SK-N-SH (cell line): Measurements from ENCODE around the gene LYRM4. TPM values are rescaled to one million over a fixed set of nuclear protein-coding genes. Genes with fewer than 3 reads are reported as not detected.
A peak's percentile ranks its signal among the peaks of the same experiment; 100 is the strongest.

ENCODE experiments used
- CTCF ChIA-PET: fragments of 300-600, 350-600 bp; formaldehyde crosslinking; extraction: SDS; loops from one replicate; lab custom pipeline; 2021; lab: Yijun Ruan, JAX
- POLR2A ChIA-PET: fragments of 350-600 bp; sonication (Branson Sonifier 250); formaldehyde crosslinking; extraction: SDS; loops from one replicate; lab custom pipeline; 2020; ENCODE audit warnings: antibody characterized with exemption, inconsistent platforms; lab: Yijun Ruan, JAX
- DNase-seq: peaks from one replicate; pipeline ENCODE4 v3.0.0; 2012
- H2AFZ ChIP-seq: fragments of 200-600 bp; sonication (generic); 2 replicates; pipeline ENCODE4 v1.8.1; 2016; ENCODE audit warnings: antibody characterized with exemption, mild to moderate bottlenecking, low read depth
- H3F3A ChIP-seq: fragments of 200-600 bp; sonication (generic); replicated peaks from 2 replicates; pipeline ENCODE3; 2016; ENCODE audit warnings: antibody characterized with exemption, mild to moderate bottlenecking; ENCODE audit not compliant: insufficient read depth
- H3K27ac ChIP-seq, 2 experiments: fragments of 200-500 bp in 1 of 2; fragments of 200-600 bp in 1 of 2; sonication (Bioruptor generic) in 1 of 2; sonication (generic), shearing (Covaris generic) in 1 of 2; 2 replicates each; pipeline versions ENCODE4 v1.5.1 to v1.6.1; 2014 to 2016; ENCODE audit warnings: low read depth in 2 of 2, inconsistent platforms in 1 of 2, low read length in 1 of 2, mild to moderate bottlenecking in 1 of 2, mixed read lengths in 1 of 2
- H3K27me3 ChIP-seq: fragments of 200-600 bp; sonication (generic), shearing (Covaris generic); 2 replicates; pipeline ENCODE4 v1.6.1; 2016; ENCODE audit warnings: mixed run types; ENCODE audit not compliant: insufficient read depth
- H3K36me3 ChIP-seq, 2 experiments: fragments of 200-500 bp in 1 of 2; fragments of 200-600 bp in 1 of 2; sonication (Bioruptor generic) in 1 of 2; sonication (generic) in 1 of 2; replicated peaks in 1 of 2; 2 replicates each; pipeline versions ENCODE3 to v1.5.1; 2014 to 2016; ENCODE audit warnings: low read length in 1 of 2, mild to moderate bottlenecking in 1 of 2; ENCODE audit not compliant: insufficient read depth in 2 of 2, control insufficient read depth in 1 of 2
- H3K4me1 ChIP-seq, 2 experiments: fragments of 200-500 bp in 1 of 2; fragments of 200-600 bp in 1 of 2; sonication (Bioruptor generic) in 1 of 2; sonication (generic), shearing (Covaris generic) in 1 of 2; 2 replicates each; pipeline versions ENCODE4 v1.5.1 to v1.6.1; 2014 to 2016; ENCODE audit warnings: low read depth in 1 of 2, low read length in 1 of 2, mixed run types in 1 of 2; ENCODE audit not compliant: insufficient read depth in 2 of 2, control insufficient read depth in 1 of 2
- H3K4me2 ChIP-seq: fragments of 200-600 bp; sonication (generic), shearing (Covaris generic); 2 replicates; pipeline ENCODE4 v1.6.1; 2017; ENCODE audit warnings: mixed run types
- H3K4me3 ChIP-seq, 2 experiments: fragments of 200-500 bp in 1 of 2; fragments of 200-600 bp in 1 of 2; sonication (Bioruptor generic) in 1 of 2; sonication (generic), shearing (Covaris generic) in 1 of 2; 2 replicates each; pipeline versions ENCODE4 v1.5.1 to v1.8.1; 2014 to 2016; ENCODE audit warnings: low read depth in 2 of 2, inconsistent platforms in 1 of 2, low read length in 1 of 2, mild to moderate bottlenecking in 1 of 2, mixed read lengths in 1 of 2, moderate library complexity in 1 of 2
- H3K79me2 ChIP-seq: fragments of 200-600 bp; sonication (generic); 2 replicates; pipeline ENCODE4 v1.8.1; 2017; ENCODE audit warnings: mild to moderate bottlenecking; ENCODE audit not compliant: insufficient read depth
- H3K9ac ChIP-seq: fragments of 200-600 bp; sonication (generic); 2 replicates; pipeline ENCODE4 v1.6.1; 2017; ENCODE audit warnings: mixed run types
- H3K9me2 ChIP-seq: fragments of 200-600 bp; sonication (generic); 2 replicates; pipeline ENCODE4 v1.6.1; 2017; ENCODE audit warnings: mixed run types
- H3K9me3 ChIP-seq: fragments of 200-600 bp; sonication (generic); 2 replicates; pipeline ENCODE4 v1.6.1; 2017; ENCODE audit warnings: mixed run types, mild to moderate bottlenecking, moderate library complexity
- H4K20me1 ChIP-seq: fragments of 200-600 bp; sonication (generic); 2 replicates; pipeline ENCODE4 v1.6.1; 2017; ENCODE audit warnings: mild to moderate bottlenecking, mixed run types; ENCODE audit not compliant: insufficient read depth
- CHD2 ChIP-seq: fragments of 150-350 bp; IDR thresholded peaks from 2 replicates; pipeline ENCODE4 v1.6.1; 2018; ENCODE audit warnings: low read length; ENCODE audit not compliant: partially characterized antibody
- CTCF ChIP-seq: fragments of 200-600 bp; sonication (generic); IDR thresholded peaks from 2 replicates; pipeline ENCODE4 v1.6.1; 2017; ENCODE audit warnings: antibody characterized with exemption, mild to moderate bottlenecking, moderate library complexity
- ELF1 ChIP-seq: IDR thresholded peaks from 2 replicates; pipeline ENCODE4 v1.4.0; 2012
- FOSL2 ChIP-seq: IDR thresholded peaks from 2 replicates; pipeline ENCODE4 v1.4.0; 2012; ENCODE audit warnings: low read depth, mild to moderate bottlenecking, moderate library complexity, borderline replicate concordance
- IRF3 ChIP-seq: fragments of 150-350 bp; IDR thresholded peaks from 2 replicates; pipeline ENCODE4 v1.6.1; 2016; ENCODE audit warnings: mild to moderate bottlenecking, low read depth, low read length
- JUND ChIP-seq: IDR thresholded peaks from 2 replicates; pipeline ENCODE4 v1.4.0; 2012
- MAX ChIP-seq: IDR thresholded peaks from 2 replicates; pipeline ENCODE4 v1.4.0; 2012; ENCODE audit warnings: low read depth
- MEF2A ChIP-seq: IDR thresholded peaks from 2 replicates; pipeline ENCODE4 v1.4.0; 2012; ENCODE audit warnings: low read depth, borderline replicate concordance
- PBX3 ChIP-seq: IDR thresholded peaks from 2 replicates; pipeline ENCODE4; 2012
- RAD21 ChIP-seq: IDR thresholded peaks from 2 replicates; pipeline ENCODE4 v1.6.1; 2012; ENCODE audit warnings: mild to moderate bottlenecking, low read length
- RCOR1 ChIP-seq: fragments of 150-350 bp; IDR thresholded peaks from 2 replicates; pipeline ENCODE4 v1.6.1; 2017; ENCODE audit warnings: antibody characterized with exemption, low read length
- REST ChIP-seq: IDR thresholded peaks from 2 replicates; pipeline ENCODE4 v1.6.1; 2012; ENCODE audit warnings: mild to moderate bottlenecking, low read depth, low read length, moderate library complexity
- USF1 ChIP-seq: IDR thresholded peaks from 2 replicates; pipeline ENCODE4 v1.4.0; 2012; ENCODE audit warnings: low read depth, borderline replicate concordance
- YY1 ChIP-seq: IDR thresholded peaks from 2 replicates; pipeline ENCODE4 v1.4.0; 2012; ENCODE audit warnings: low read depth, mild to moderate bottlenecking
- WGBS: methylation state at CpG from one replicate; pipeline ENCODE4 v1.1.6; 2017; ENCODE audit warnings: low lambda C conversion rate; 5-methylcytosine and 5-hydroxymethylcytosine counted together
- polyA plus RNA-seq, 3 experiments: library from polyadenylated mRNA; depleted of rRNA; stranded (reverse); fragments of >200 nt; gene quantifications; 2 replicates each; pipeline ENCODE4 v1.2.3, GENCODE V29; 2012

The LYRM4 gene
- polyA plus RNA-seq, 1 of the 3 experiments (the other 2 are of a cell fraction): 37.2 TPM

GRCh38 chr6:5135788-5136376 lies 124.9 kb downstream of the LYRM4 start (continued):
- TF ChIP-seq JUND (no peak), RAD21 (peak; percentile 41; the same call in 1 of the 2 replicates), PBX3 (no peak), MEF2A (no peak), RCOR1 (no peak)

- Histone ChIP-seq H3K9ac (no peak overlapping the region), H2AFZ (no peak overlapping the region), H3K36me3 (no peaks in the 10 kb centered on the region), H4K20me1 (no peaks in the 10 kb centered on the region), H3K4me3 (no peak overlapping the region), H3F3A (no peaks in the 10 kb centered on the region), H3K9me2 (no peaks in the 10 kb centered on the region), H3K79me2 (no peaks in the 10 kb centered on the region)
- 94% methylated on average over 2 of the region's 2 CpGs for WGBS
- TF ChIP-seq MEF2A: no peak
- TF ChIP-seq REST: no peak
- TF ChIP-seq FOSL2: no peak
- TF ChIP-seq CTCF: no peak
- TF ChIP-seq MAX: no peak
- no peak for TF ChIP-seq CHD2
- TF ChIP-seq YY1: no peak
- no peak for TF ChIP-seq IRF3
- TF ChIP-seq USF1: no peak
- TF ChIP-seq ELF1: no peak
- TF ChIP-seq, all 33 proteins: peak for 0
- H3K27me3 ChIP-seq: no peaks in the 10 kb centered on the region
- H3K9me3 ChIP-seq: no peaks in the 10 kb centered on the region
- no peak overlapping the region for H3K27ac ChIP-seq
- H3K4me2 ChIP-seq: no peak overlapping the region
- ChIA-PET CTCF (interaction anchor here (0.6 to 0.9 kb wide), 2 partner anchors 10 to 1362 kb away, joined by 3 read pairs; no protein-coding TSS in a partner anchor), POLR2A (no interaction called here)
- DNase-seq: no peak
- H3K4me1 ChIP-seq: peaks cover 0 to 4% of the 10 kb centered on the region in 2 experiments; a peak in 1 of 4 replicates
These were observed 126.8 kb downstream of the LYRM4 start for GRCh38 chr6:5133943-5134342.
